NCI-H524 (cell line): ENCODE measurements around the gene CLPSL1.

Experiments
- DNase-seq, 2 experiments: peaks; one replicate each; lab custom pipeline; 2025; lab: John Stamatoyannopoulos, UW

CLPSL1 gene

DNA sequence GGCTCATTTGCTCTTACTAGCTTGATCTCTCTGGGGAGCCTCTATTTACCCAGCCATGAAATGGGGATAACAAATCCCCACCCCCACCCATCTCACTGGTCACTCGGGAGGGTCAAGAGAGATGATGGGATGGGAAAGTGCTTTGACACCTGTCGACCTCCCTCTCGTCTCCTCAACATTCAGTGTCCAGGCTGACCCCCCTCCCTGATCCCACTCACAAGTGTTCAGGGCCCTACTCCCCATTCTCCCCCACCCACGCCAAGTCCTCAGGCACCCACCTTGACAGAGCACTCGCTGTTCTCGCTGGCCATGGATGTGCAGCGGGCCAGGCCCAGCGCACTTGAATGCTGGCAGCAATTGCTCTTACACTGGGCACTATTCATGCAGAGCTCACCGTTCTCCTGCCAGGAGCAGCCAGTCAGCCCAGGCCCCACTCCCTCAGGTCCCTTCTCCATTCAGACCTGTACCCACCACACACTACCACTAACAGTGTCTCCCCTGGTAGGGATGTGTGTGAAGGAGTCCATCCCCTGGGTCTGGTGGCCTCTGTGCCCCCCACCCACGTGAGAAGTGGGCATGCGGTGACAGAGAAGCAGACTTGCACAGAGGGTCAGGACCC is 14.7 kb downstream of the CLPSL1 start:
- DNase-seq: no peak

DNA sequence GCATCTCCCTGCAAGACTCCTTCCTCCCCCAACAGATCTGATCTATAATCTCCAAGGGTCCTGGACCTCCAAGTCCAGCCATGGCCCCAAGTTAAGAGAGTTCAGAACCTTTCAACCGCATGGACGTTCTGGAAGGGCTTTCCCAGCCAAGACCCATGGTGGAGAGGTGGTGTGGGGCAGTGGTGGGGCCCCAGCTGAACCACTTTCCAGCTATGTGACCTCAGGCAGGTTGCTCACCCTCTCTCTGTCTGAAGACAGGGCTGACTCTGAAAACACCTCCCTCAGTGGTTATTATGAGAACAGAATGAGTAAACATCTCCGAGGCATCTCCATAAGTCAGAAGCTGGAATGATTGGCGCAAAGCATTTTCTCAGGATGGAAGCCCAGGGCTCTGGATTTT is 15.4 kb downstream of the CLPSL1 start:
- DNase-seq: no peak

DNA sequence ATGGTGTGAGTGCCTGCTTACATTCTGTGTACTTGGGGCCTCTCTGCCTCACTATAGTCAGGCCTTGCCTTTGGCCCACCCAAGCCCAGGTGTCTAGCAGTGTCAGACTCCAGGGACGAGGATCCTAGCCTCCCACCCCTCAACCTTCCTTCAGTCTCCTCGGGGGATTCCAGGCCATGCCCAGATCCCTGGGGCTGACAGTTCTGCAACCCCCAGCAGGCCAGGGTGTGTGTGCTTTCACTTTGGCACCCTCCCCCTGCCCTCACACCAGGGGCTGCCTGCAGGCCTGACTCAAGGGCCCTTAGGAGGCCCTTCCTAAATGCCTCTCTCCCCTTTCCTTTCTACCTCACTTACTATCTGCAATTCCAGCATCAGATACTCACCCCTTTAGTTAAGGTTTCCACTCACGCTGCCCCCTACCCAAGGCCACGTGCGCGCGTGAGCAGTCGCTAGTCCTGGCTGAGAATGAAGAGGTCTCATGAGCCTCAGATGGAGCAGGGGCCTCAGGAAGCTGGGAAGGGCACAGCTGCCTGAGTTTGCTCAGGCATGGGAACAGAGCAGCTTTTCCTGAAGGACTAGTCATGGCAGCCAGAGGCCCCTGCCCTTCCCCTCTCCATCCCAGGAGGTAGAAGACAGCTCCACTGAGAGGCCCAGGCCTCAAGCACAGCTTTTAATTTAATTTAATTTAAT is 17.2 kb downstream of the CLPSL1 start:
- DNase-seq: no peak

DNA sequence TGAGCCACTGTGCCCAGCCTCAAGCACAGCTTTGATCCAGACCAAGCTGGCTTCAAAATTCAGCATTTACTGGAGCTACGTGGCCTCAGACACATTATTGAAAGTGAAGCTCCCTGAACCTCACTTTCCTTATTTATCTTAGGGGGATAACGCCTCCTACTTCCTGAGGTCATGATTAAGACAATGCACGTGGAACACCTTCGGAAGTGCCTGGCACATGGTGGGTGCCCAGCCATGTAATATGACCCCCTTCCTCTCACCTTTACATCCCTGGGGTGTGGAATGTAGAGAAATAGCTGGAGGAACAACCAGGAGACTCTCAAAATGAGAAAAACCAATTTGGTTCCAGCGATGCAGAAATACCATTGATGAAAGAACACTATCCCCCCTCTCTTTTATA is 17.9 kb downstream of the CLPSL1 start:
- no peak for DNase-seq

DNA sequence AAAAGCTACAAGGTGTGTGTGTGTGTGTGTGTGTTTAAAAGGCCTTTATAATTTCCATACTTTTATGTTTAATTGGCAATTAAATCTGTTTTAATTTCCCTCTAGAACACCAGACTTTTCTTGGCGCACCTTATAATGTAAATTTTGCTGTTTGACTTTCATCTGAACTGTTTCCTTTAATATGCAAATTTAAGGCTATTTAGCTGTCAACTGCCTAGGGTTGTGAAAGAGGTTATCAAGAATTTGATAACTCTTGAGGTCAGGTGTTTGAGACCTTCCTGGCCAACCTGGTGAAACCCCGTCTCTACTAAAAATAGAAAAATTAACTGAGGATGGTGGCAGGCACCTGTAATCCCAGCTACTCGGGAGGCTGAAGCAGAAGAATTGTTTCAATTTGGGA is 20.3 kb downstream of the CLPSL1 start:
- DNase-seq: no peak

DNA sequence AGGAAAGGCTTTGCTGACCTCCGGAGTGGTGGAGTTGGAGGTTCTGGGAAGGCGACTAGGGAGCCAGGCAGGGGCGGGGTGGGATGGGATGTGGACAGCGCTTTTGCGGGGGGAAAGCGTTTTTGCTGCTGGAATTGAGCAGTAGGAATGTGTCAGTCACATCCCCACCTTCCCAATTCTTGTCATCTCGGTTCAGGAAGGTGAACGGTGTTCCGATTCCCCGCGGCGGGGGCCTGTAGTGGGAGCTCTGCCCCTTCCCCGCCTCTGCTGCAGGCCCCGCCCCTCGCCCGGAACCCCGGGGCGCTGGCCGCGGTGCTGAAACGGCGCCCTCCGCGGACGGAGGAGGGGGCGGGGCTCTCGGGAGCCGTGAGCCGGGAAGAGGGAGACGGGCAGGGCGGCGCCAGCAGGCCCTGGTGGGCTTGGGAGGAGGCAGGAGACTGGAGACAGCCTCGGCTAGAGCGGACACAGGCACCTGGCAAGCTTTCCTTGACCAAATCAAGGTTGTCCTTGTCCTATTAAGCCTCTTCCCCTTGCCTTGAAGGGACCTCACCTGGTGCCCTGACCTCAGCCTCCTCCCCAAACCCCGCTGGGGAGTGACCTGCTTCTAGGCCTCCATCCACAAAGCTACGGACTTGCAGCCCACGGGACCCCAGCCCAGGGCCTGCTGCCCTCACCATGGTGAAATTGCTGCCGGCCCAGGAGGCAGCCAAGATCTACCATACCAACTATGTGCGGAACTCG is 24.3 kb downstream of the CLPSL1 start, which contains the start of gene LHFPL5:
Gene LHFPL5, plus strand, starts transcription at position 357 of the 741 bp plus-strand sequence. Its CDS starts 319 bp downstream, at position 676.
- peak in 1 of 2 experiments; percentile 54 for DNase-seq

DNA sequence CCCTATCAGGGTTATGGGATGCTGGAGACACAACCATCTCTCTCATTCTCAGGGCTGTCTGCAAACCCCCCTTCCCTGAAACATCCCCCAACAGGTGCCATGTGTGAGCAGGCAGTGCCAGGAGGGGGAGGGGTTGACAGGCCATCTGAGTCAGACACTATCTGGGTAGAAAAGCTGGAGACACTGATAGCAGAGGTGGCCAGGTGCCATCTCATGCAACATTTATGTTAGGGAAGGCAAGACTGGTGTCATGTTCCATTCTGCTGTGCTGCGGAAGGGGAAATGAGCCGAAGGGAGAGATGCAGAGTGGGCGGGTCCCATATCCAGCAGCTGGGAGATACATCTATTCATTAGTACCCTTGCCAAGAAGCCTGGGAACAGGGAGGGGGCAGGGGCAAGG is 27.9 kb downstream of the CLPSL1 start:
- peak; percentile 46 to 76 for DNase-seq

DNA sequence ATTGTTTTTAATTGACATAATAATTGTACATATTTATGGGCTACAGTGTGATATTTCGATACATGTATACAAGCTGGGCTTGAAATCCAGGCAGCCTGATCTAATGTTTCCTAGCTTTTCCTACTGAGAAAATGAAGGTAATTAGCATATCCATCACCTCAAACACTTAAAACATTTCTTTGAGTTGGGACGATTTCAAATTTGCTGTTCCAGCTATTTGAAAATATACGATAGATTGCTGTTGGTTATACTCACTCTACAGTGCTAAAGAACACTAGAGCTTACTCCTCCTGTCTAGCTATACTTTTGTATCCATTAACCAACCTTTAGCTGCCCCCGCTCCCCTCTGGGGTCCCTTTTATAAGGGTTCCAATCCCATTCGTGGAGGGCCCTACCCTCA is 29.0 kb downstream of the CLPSL1 start:
- no peak for DNase-seq

DNA sequence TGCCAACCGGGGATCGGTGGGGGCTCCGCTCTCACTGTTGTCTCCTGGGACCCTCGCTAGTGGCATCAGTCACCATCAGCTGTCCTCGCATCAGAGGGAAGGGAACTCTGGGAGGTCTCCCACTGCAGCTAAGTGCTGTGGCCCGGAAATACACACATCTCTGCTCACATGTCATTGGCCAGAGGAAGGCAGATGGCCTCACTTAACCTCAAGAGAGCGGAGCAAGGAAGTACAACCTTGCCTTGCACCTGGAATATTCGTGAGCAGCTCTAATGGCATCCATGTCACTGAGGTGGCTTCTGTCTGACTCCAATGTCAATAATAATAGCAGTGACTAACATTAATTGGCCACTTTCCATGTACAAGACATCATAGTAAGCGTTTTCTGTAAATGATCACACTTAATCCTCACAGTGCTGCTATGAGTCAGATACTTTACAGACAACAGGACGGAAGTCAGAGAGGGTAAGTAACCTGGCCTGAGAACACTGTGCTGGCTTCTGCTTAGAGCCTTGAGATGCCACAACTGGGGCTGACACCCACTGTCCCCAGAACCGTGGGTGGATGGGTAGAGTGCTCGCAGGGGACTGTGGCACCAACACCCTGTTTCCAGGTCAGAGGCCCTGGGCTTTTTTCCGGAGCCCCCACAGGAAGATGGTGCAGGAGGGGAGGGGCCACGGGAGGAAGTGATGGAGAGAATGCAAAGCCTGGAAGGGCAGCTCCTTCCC is 30.3 kb downstream of the CLPSL1 start:
- peak in 1 of 2 experiments; percentile 26 for DNase-seq

DNA sequence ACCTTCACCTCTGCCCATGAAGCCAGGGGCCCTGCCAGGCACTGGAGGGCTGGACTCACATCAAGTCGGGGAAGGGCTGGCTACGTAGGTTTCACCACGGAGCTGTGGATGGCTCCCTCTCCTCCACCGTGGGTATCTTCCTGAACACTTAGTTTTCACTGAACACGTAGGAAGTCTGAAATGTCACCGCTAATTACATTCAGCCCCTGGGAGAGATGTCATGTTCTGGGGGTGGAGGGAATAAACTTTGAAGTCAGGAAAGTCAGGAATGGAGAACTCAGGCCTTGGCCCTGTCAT is 30.8 kb downstream of the CLPSL1 start:
- no peak for DNase-seq

DNA sequence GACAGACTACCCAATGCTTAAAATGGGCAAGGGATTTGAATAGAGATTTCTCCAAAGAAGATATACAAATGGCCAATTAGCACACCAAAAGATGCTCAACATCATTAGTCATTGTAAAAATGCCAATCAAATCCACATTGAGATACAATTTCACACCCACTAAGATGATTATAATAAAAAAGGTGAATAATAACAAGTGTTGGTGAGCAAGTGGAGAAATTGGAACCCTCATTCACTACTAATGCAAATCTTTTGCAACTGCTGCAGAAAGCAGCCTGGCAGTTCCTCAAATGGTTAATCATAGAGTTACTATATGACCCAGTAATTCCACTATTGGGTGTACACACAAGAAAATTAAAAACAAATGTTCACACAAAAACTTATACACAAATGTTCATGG is 36.7 kb downstream of the CLPSL1 start:
- DNase-seq: no peak

DNA sequence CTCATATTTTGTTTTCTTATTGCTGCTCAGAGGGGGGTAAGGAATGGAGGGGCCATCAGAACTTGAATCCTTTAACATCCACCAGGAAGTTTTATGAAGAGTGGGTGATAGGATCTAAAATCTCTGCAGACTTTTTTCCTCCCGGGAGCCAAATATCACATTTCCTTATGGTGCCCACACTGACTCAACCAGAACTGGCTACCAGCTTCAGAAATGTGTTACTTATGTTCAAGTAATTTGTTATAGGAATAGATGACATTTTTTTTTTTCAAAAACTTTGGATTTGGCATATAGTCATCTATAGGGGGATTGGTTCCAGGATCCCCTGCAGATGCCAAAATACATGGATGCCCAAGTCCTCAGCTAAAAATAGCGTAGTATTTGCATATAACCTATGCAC is 42.8 kb downstream of the CLPSL1 start:
- no peak for DNase-seq

DNA sequence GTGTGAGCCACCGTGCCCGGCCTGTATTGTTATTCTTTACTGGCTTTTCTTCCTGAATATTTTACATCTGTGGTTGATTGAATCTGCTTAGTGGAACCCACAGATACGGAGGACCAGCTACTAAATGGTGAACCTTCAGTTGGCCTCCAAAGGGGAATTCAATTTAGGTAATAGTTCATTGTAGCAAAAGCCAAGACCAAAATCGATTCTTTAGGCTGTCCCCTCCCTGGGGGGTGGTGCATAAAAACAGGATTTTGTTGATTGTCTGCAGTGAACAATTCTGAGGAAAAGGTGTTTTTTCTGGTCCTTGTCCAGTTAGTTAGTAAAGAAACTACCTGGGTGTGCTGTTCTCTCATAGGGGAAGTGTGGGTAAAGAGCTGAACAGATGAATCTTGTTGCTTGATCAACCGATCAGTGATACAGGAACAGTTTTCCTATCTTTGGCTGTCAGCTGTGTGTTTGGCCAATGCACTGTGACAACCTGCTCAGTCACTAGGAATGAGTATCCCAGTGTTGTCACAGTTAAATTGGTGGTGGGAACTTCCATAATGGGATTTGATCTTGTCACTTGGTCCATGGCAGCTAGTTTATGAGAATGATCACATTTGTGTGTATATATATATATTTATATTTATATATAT is 43.9 kb downstream of the CLPSL1 start:
- no peak for DNase-seq

DNA sequence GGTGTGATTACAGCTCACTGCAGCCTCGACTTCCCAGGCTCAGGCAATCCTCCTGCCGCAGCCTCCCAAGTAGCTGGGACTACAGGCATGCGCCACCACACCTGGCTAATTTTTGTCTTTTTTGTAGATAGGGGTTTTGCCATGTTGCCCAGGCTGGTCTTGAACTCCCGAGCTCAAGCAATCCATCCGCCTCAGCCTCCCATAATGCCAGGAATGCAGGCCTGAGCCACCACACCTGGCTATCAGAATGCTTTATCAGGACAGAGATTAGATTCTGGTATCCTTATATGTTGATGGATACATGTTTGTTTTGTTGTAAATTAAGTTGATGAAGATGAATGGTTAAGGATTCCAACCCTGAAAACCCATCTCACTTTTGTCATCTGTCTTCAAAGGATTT is 48.5 kb downstream of the CLPSL1 start:
- DNase-seq: no peak

DNA sequence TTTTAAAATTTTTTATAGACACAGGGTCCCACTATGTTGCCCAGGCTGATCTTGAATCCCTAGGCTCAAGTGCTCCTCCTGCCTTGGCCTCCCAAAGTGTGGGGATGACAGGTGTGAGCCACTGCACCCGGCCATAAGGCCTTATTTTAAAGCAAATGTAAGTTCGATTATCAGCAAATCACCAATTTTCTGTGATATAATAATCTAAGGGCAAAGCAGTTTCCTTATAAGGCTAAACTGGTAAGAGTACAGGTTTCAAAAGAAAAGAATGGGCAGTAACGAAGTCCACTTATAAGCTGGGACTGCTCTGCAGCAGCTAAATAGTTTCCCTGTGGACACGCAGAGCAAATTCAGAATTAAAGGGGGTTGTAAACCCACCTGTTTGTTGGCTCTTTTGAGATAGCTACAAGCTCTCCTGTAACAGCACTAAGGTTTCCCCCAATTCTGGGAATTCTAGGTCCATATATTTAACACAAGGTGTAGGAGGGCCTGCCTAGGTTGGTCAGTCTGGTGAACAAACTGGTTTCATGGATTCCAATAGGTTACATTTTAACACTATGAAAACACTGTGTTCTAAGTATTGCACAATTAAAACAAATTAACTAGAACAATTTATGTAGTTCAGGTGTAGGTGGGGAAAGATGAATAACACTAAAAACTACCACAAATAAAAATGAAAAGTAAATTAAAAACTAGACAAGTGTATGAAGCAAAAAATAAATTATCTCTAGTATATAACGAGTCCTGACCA is 50.6 kb downstream of the CLPSL1 start:
- DNase-seq: peak in 1 of 2 experiments; percentile 5

DNA sequence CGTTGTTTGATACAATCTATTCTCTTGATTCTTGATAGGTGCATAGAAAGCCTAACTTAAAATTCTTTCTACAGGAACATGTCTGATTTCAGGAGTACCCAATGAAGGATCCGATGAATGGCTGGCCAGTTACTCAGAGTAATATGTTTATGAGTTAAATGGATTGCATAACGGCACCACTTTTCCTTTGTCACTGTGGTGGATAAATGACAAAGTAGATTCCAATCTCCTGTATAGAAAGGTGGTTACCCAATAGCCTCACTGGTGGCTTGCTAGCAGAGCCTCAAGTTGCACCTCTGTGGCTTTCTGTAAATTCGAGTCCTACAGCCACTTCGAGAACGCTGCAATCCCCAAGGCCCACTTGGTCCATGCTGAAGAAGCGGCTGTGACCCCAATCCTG is 52.7 kb downstream of the CLPSL1 start:
- no peak for DNase-seq
